ENCODE measurements around the gene HLA-DPA1. TPM values are rescaled to one million over a fixed set of nuclear protein-coding genes. Genes with fewer than 3 reads are reported as not detected.

HLA-DPA1 gene
- total RNA-seq, 1 experiment from 2014 or later, result 2.6 TPM

- Histone ChIP-seq H3K9ac (ENCODE audit: extremely low read depth, insufficient read length, low read length) (no peak overlapping the region), H2BK120ac (ENCODE audit: low read depth, low read length, poor library complexity, severe bottlenecking) (no peak overlapping the region), H4K20me1 (ENCODE audit: control insufficient read depth, insufficient read depth, insufficient read length) (no peaks in the 10 kb centered on the region), H3K27me3 (ENCODE audit: insufficient read depth, low read length) (no peaks in the 10 kb centered on the region), H2AFZ (ENCODE audit: low read length) (no peak overlapping the region), H2BK20ac (ENCODE audit: low read depth, low read length, poor library complexity, severe bottlenecking) (no peak overlapping the region), H3K23me2 (ENCODE audit: insufficient read length, low read depth, low read length, poor library complexity, severe bottlenecking) (no peaks in the 10 kb centered on the region), H4K8ac (replicated peaks; ENCODE audit: insufficient read length, low read depth, low read length) (no peak overlapping the region), H3K9me3 (ENCODE audit: control insufficient read depth, low read depth, low read length) (no peaks in the 10 kb centered on the region), H3T11ph (ENCODE audit: low read length) (no peak overlapping the region), H2AK5ac (ENCODE audit: insufficient read length, low read length) (no peak overlapping the region), H3K4me1 (ENCODE audit: insufficient read depth, low read length) (no peaks in the 10 kb centered on the region), H4K5ac (ENCODE audit: insufficient read length, low read depth, low read length) (no peak overlapping the region), H3K27ac (ENCODE audit: insufficient read length, low read depth, low read length) (no peak overlapping the region), H4K91ac (ENCODE audit: insufficient read length, low read depth, low read length) (no peak overlapping the region), H3K18ac (ENCODE audit: insufficient read length, low read depth, low read length) (no peak overlapping the region), H3K79me1 (ENCODE audit: insufficient read depth, low read depth, low read length, poor library complexity, severe bottlenecking) (no peaks in the 10 kb centered on the region), H2BK5ac (ENCODE audit: insufficient read length, low read length) (no peak overlapping the region), H3K56ac (ENCODE audit: insufficient read length, low read depth, low read length) (no peak overlapping the region), H3K23ac (ENCODE audit: insufficient read length, low read depth, low read length) (no peak overlapping the region), H2BK15ac (ENCODE audit: low read depth, low read length) (no peak overlapping the region), H3K79me2 (ENCODE audit: insufficient read depth, low read length) (no peaks in the 10 kb centered on the region), H2BK12ac (ENCODE audit: insufficient read length, low read depth, low read length) (no peak overlapping the region), H3K14ac (ENCODE audit: insufficient read depth, low read length) (no peak overlapping the region), H3K4me2 (ENCODE audit: insufficient read depth, insufficient read length, low read length) (no peak overlapping the region), H3K4ac (ENCODE audit: low read depth, low read length) (no peak overlapping the region)
- Mint-ChIP-seq H3K4me3 (no peak overlapping the region), H3K9me3 (peaks cover 0 to 4% of the 10 kb centered on the region in 2 experiments; a peak in 2 of 5 replicates), H3K4me1 (no peaks in the 10 kb centered on the region), H3K27ac (no peak overlapping the region), H3K27me3 (ENCODE audit: low read depth) (peaks cover 4% of the 10 kb centered on the region), H3K36me3 (ENCODE audit: insufficient read depth in 1 of 3, low read depth in 3 of 3) (no peaks in the 10 kb centered on the region)
- no peak for DNase-seq
- no CpG with 5 or more reads among the region's 2 CpGs for WGBS (ENCODE audit: extremely low coverage, insufficient read length, low lambda C conversion rate)
- no peak for TF ChIP-seq CTCF (conservative IDR thresholded peaks at IDR 0.05)
These were observed 33.3 kb downstream of the HLA-DPA1 start for GRCh38 chr6:33040157-33040556.

Data from H9 (cell line).